ENCODE measurements around the gene THAP10.
"Not testable (repeated sequence)": the region's sequence is repeated elsewhere in the genome, so short reads cannot be mapped to it uniquely, and the experiment has no call there.

GRCh38 chr15:70926914-70927313 is 34.7 kb upstream of the THAP10 start:
- not testable (repeated sequence) for TF ChIP-seq CTCF (conservative IDR thresholded peaks at IDR 0.05); ZFX (IDR thresholded peaks at IDR 0.05)
